CD4-positive, alpha-beta T cell treated with Interleukin-1 beta for 1 hour (primary cell): ENCODE data around the gene NRGN.

ENCODE experiments used
- DNase-seq, 2 donors: peaks; one replicate each; pipeline ENCODE4 v3.0.0-alpha.2; 2020 to 2022

NRGN gene

DNA sequence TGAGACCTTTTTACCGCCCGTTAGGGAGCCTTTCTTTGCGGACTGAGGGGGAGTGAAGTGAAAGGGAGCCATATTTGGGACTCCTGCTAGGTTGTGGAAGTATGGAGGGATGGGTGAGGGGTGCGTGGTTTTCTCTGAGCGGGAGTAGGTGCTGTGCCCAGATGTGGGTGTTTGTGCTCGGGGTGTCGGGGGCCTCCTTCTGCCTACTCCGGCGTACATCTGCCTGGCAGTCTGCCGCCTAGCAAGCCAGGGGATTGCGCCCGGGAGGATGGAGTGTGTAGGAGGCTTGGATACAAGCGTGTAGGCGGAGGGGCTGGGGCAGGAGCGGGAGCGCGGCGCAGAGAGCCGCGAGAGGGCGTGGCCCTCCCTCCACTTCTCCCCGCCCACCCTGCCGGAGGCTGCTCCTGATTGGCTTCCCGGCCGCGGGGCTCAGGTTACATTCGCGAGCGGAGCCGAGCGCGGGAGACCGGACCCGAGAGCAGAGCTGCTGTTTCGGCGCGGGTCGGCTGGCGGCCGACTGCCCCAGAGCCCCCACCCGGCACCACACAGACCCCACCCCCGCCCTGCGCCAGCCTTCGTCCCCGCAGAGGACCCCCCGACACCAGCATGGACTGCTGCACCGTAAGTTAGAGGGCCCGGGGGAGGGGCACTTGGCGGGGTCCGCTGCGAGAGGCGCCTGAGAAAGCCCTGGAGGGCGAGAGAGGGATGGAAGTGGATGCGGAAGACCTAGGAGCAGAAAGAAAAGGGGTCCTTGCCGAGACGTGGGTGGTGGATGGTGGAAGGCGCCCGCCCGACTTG lies at the start of gene NRGN:
NRGN (plus strand) TSS at position 464 of the 798 bp plus-strand sequence; CDS start at position 607, 143 bp downstream.
- DNase-seq = peak; percentile 83 to 84

DNA sequence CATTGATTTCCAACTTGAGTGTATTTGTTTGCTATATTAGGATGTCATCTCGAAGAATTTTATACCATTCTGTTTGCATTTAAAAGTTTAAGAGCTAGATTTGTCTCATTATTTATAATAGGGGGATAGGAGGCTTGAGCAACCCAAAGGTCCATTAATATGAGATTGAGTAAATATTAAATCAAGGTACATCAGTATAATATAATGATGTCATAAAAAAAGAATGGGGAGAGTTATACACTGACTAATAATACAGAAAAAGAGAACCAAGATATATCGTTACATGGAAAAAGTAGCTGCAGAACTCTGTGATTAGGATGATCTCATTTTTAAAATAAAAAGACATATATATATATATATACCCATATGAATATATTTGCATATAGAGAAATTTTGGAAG lies 46.6 kb upstream of the NRGN start:
- no peak for DNase-seq

DNA sequence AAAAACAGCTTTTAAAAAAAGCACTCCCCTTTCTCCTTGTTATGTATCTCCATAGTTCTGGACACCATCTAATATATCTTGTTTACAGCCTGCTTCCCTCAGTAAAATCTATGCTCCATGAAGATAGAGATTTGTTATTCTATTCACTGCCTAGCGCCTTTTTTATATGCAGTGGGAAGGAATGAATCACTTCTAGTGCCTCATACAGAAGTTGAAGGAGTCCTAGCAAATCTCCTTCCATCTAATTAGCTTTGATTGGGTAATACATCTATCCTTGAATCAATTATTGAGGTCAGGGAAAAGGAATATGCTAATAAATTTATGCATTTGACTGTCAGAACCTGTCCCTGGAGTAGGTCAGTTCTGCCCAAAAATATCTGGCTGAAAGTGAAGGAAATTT lies 40.2 kb upstream of the NRGN start:
- DNase-seq = no peak

DNA sequence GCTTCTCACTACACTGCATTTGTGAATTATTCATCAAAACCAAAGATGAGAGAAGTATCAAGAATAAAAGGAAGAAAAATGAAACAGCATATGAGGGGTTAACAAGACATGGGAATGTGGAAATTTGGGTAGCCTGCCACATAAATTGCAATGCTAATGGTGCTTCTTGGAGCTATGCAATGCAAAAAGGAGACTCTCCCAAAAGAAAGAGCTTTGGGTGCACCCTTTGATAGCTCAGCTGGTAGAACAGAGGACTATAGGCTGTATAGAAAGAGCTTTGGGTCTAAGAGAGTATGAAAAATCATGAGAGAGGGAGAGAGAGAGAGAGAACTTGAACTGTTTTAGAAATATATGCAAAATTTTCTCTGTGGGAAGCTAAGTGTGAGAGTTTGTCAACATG lies 39.7 kb upstream of the NRGN start:
- DNase-seq = no peak

DNA sequence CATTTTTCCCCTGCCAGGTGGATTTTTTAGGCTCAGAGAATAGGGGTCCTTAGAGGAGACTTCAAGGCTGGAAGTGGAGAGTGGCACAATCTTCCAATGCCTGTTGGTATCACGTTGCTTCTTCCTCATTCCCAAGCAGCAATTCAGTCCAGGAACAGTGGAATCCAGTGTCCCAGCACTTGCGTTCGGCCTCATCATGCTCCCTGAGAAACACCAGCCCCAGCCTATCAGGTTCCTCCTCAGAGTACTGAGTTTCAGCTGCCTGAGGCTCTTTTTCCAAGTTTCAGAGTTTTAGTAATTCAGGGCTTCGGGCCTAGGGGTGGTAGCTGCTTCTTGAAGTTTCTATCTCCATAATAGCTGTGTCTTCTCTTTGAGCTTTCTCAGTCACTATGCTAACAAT lies 31.9 kb upstream of the NRGN start:
- DNase-seq = no peak

DNA sequence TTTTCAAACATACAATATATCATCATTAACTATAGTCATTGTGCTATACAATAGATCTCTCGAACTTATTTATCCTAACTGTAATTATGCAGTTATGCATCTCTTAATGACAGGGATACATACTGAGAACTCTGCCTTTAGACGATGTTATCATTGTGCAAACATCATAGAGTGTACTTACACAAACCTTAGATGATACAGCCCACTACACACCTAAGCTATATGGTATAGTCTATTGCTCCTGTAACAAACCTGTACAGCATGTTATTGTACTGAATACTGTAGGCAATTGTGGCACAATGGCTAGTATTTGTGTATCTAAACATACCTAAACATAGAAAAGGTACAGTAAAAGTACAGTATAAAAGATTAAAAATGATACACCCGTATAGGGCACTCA lies 27.4 kb upstream of the NRGN start:
- no peak for DNase-seq

DNA sequence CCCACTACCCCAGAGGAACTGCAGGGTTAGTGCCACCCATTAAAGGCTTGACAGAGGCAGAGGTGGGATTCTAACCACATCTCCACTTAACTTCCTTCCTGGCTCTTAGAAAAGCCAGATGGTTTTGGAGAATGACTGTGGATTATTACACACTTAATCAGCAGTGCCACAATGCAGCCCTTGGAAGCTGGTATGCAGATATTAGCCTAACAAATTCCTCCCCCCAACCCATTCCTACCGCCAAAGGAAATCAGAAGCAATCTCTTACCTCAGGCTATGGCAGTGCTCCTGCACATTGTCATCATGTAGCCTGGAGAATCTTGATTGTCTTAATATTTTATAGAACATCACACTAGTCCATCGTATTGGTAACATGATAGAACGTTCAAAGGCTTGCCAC lies 23.2 kb upstream of the NRGN start:
- no peak for DNase-seq

DNA sequence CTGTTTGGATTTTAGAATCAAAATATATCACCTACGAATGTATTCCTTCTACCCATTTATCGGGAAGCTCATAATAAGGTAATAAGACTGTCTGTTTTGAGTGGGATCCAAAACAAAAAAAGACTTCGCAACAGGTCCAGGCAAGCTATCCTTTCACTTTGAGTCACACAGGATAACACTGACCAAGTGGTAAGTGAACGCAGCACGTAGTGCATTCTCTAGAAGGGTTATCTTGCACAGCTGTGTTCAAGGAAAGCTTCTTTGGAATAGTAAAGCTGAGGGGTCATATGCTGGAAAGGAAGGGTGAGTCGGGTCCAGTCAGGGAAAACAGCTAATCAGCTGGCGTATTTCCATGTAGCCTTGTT lies 22.3 kb upstream of the NRGN start:
- no peak for DNase-seq

DNA sequence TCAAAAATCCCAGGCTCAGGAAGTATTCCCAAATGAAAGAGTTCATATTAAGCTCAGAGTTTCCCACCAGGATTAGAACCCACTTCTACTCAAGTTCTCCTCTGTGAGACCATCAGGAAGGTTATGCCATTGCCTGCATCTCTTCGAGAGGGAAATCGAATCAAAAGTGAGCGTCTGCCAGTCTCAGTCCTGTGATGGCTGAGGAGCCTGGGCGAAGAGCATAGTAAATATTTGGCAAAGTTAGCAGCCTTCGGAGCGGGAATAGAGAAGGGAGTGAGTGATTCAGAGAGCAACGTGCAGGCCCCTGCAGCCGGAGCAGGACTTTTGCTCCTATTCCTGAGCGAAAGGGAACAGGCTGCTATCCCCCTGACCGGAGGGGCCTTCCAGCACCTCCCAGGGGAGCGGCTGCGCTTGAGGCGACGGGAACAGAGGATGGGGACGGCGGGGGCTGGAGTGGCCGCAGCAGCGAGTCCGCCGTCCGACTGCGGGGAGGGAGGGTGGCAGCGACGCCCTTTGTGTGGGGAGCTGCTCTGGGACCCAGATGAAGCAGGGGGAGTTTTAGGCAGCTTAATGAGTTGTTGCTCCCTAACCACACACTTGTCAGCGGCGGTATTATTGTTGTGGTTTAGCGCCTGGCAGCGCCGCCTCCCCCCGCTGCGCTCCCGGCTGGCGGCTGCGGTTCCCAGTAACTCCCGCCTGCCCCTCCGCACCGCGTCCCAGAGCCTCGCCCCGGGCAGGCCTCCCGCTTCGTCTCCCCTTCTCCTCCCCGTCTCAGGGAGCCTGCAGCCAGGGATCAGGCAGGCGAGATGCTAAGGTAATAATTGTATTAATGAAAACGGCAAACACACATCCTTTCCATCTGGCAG lies 21.7 kb upstream of the NRGN start:
- DNase-seq = peak; percentile 26 to 28

DNA sequence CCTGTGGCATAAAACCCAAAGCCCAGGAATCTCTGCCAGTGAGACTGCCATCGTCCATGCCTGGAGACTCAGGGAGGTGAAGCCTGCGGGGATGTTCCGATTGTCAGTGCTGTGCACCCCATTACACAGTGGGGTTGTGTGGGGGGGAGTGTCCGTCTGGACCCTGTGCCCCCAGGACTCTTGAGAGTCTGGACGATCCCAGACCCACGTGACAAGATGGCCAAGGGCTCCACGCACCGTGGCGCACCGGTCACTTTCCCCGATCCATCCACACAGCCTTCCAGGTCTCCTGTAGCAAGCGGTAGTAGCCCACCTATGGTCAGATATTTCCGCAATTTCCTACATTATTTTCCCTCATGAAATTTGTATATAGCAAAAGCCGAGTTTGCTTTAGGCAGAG lies 20.9 kb upstream of the NRGN start:
- DNase-seq = no peak

DNA sequence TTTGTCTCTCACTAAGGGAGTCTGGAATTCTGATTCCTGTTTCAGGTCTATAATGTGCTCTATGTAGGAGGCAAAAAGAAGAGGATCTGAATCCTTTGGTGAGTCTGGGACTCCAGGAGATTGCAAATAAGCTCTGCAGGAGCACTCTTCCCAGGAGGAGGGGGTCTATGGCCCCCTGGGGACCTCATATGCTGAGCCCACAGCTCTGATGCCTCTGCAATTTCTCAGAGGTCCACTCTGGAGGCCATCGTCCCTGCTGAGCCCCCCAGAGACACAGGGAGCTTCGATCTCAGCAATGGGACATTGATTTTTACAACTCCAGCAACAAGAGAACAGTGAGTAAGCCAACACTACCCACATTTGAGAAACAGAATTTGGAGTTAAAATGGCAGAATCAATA lies 20.2 kb upstream of the NRGN start:
- DNase-seq = no peak

DNA sequence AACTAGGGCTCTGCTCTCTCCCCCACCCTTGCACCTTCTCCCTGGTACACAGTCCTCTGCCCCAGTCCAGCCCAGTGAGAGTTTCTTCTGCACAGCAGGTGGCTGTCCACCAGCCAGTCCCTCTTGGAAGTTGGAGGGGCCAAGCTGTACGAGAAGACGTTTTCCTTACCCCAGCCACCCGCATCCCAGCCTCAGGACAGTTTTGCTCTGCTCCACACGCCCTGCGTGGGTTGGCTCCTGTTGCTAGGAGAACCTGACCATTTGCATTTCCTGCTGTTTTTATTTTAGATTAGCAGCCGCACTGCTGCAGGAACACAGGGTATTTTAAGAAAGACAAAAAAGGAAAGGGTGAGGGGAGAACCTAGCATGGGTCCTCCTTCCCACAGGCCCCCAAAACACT lies 17.6 kb upstream of the NRGN start:
- no peak for DNase-seq

DNA sequence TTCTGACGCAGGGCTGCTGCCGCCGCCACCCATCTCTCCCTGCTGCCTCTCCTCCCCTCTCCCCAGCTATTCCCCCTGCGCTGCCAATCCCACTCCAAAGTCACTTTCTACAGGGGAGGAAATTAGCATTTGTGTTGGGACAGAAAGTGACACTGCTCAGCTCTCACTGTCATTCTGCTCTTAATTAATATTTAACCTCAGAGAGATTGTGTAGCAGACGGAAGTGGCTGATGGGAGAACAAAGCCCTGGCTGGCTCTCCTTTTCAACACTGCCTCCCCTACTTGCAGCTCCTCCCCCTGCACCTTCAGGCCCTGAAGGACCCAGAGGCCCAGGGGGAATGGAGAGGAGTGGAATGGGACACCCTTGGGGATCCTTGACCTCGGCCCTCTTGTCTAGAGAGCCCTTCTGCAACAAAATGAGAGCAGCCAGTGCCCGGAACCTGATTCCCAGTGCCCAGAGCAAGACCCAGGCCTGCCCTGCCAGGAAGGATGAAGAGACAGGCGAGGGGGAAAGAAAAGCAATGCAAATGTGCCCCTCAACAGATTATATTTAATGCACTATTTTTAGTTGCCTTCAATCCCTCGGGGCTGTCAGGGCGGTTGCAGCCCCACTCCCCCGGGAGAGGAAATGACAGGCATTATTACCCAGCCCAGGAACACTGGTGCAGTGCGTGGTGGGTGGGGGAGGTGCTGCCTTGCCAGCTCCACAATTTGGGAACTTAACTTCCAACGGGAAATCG lies 14.6 kb upstream of the NRGN start:
- DNase-seq = no peak

DNA sequence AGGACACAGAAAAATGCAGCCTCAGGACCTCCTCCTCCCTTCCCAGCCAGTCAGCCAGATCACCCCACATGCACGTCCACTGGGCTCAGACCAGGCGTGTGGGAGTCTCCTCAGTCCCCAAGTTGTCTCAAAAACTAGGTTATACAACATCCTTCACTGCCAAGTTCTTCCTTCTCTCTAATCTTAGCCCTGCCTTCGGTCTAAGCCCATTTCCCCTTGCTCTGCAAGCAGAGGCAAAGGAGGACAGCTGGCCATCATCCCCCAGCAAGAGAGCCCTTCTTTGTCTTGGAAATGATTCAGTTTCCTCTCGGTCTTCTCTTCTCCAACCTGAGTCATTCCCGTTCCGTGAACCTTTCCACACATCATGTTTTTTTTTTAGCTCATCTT lies 14.0 kb upstream of the NRGN start:
- no peak for DNase-seq

DNA sequence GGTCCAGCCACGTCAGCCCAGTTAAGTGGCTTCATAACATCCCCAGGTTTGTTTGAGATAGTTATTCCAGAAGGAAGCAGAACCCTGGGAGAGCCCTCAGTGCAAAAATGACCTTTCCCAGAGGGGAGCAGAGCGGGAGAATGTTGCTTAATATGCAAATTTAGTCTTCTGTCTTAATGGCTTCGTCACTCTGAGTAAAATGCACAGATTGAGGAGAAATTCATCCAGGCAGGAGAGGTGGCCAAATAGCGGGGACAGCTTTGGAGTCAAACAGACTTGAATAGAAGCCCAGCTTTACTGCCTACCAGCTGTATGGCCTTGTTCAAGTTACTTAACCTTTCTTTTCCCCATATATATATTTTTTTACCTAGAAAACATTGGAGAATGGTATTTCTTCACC lies 12.3 kb upstream of the NRGN start:
- no peak for DNase-seq

DNA sequence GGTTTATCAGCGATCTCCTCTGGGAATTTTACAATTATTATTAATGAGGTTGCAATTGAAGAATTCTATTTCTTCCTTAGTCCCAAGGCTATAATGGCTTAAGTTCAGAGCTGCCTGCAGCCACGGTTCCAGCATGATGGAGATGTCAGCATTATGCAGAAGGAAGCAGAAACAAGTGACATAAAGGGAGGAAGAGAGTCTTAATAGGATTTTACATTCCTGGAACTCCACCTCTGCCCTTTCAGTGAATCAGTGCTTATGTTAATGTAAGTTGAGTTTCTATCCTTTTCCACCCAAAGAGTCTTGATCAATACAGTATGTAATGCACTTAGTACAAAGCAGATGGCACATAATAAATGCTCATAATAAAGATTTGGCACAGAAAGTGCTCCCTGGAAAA lies 11.6 kb upstream of the NRGN start:
- no peak for DNase-seq

DNA sequence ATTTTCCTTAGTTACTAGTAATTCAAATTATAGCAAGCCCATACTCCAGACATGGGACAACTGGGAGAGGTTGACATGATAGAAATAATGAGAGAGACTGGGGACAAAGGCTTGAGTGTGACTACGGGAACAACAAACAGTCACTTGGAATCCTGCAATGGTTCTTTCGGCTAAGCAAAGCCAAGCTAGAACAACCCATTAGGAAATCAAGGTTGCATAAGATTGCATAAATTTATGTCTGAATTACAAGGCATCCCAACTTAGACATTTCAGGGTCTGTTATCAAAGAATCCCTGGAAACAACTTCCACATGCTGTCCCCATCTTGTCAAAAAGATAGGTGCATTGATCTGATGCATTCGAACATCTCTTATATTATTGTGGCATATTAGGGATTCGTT lies 10.2 kb upstream of the NRGN start:
- DNase-seq = no peak

DNA sequence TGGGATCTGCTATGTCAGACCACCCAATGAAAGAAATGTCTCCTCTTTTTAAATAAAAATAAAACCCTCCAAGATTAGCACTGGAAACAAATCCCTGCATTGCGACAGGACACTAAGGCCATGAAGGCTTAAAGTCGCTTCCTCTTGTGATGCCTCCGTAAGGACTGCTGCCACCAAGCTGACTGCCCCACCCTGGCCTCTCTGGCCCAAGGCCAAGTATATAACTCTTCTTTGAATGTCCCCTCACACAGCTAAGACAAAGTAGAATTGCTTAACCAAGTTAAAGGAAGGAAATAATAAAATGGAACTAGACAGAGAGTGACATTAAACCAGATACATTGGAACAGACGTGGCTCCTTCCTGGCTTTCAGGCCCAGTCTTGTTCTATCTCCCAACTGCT lies 7.5 kb upstream of the NRGN start:
- peak in 1 of 2 donors; percentile 53 for DNase-seq

DNA sequence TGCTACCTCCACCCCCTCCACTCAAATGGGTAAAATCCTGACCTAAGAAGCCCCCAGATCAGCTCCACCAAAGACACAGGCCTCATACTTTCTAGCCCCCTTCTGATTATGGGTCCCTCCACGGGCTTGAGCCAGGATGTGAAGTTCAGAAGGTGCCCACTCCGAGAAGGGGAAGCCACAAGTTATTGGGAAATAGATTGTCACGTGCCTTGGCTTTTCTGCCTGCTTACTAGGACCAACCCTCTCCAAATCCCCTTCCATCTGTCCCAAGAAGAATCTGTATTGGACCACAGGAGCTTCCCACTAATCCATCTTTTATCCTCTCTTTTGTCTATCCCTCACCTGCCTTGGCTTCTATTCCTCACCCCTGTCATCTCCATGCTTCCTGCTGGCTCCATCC lies 3.0 kb upstream of the NRGN start:
- DNase-seq = no peak

DNA sequence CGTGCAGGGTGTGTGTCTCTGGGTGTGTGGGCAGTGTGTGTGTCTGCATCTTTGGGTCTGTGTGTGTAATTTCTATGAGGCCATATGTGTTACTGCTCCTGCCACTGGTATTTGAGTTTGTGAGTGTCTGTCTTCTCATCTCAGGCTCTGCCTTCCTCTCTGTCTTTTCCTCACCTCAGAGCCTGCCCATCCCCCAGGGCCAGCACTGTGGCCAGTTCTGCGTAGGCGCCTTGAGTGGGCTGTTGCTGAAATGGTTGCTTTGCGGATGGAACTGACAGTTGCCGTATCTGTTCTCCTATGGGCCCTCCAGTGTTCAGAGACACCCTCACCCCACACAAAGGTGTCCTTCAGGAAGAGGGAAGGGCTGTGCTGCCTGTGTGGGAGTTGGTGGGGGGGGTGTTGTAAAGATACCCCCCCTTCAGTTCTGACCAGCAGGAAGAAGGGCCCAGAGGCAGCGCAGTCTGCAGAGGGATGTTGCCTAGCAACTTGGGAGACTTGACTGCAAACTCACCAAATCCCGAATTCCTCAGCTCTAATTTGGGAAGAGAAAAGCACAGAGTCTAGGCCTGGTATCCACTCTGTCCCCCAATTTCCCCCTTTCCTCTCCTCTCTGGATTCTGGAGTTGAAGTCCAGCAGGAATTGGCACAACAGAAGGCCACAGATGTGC lies 2.0 kb upstream of the NRGN start:
- no peak for DNase-seq

DNA sequence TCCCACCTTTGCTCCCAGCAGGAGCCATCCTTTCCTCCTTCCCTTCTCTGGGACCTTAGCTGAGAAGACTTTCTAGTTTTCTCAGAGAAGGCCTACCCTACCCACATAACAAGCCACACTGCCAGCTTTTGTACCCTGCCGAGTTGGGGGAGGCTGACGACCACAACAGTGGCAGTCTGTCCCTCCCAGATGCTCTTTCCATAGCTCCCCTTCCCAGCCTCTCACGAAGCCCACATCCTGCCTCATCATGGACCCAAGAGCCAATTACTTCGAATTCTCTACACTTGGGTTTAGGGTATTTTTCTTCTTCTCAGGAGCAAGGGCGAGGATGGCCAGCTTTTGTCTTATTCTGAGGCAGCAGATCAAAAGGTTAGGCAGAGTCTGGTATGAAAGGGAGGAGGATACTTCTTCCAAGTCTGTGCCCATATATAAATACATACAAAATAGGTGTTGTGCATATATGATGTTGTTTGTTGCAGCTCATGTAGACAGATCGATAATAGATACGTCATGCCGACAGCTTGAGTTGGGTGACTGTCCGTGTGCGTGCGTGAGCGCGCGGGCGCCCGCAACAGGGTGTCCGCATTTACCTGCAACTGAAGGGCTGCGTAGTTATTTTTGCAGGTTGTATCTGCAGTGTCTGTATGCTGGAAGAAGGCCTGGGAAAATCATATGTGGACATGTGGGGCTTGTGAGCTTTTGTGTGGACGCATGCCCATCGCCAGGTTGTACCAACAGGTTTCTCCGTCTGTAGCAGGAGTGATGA lies 846 bp upstream of the NRGN start:
- DNase-seq = no peak

DNA sequence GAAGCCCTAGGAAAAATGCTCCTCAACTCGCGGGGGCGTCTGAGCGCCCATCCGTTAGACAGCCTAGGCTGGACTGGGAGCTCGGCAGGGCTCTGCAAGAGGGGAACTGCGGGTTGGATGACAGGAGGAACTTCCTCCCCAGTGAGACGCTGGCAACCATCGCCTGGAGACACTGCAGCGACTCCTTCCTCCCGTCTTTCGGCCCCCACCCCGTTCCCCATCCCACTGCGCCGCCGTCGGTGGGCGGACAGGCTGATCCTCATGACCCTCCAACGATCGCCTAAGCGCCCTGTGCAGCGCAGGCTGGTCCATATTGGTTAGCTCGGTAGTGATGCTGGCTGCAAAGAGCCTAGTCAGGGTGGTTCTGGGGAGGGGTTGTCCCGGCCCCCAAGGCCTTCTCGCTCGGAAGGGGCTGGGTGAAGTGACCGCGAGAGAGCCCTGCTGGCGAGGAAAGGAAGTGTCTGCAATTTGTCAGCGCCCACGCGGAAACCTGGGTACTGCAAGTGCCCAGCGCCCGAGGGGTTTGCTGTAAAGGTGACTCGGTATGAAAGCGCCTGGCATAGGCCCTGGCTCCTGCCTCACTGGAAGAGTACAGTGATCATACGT lies 638 bp downstream of the NRGN start:
- peak; percentile 60 to 65 for DNase-seq
